ENCODE measurements around the gene HILPDA. TPM values are rescaled to one million over a fixed set of nuclear protein-coding genes. Genes with fewer than 3 reads are reported as not detected.
A peak's percentile ranks its signal among the peaks of the same experiment; 100 is the strongest.
"Not testable (repeated sequence)": the region's sequence is repeated elsewhere in the genome, so short reads cannot be mapped to it uniquely, and the experiment has no call there.

HILPDA gene
- total and polyA plus RNA-seq, 10 of the 15 experiments (the other 5 are each of a cell fraction or from before 2014, with no cell fraction given), result 12.0 to 232 (median 26.4) TPM

DNA sequence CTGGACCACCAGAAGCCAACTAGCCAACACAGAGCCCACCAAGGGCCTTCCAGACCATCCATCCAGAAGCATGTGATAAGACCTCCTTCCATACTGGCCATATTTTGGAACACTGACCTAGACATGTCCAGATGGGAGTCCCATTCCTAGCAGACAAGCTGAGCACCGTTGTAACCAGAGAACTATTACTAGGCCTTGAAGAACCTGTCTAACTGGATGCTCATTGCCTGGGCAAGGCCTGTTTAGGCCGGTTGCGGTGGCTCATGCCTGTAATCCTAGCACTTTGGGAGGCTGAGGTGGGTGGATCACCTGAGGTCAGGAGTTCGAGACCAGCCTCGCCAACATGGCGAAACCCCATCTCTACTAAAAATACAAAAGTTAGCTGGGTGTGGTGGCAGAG lies 1.7 kb downstream of the HILPDA start:
- ChIA-PET RAD21 (ENCODE audit: unreplicated experiment) (interaction anchor here (1.0 to 2.0 kb wide), 5 partner anchors 14 to 30 kb away, joined by 3 to 16 read pairs (median 3); no protein-coding TSS in a partner anchor), POLR2A (interaction anchor here (0.7 to 2.0 kb wide), 3 partner anchors 9 to 27 kb away, joined by 3 to 6 read pairs (median 4); no protein-coding TSS in a partner anchor), SMC1A (ENCODE audit: uncharacterized antibody, unreplicated experiment) (interaction anchor here (0.9 to 2.0 kb wide), 7 partner anchors 13 to 32 kb away, joined by 3 to 23 read pairs (median 6); no protein-coding TSS in a partner anchor), CTCF (interaction anchor here (0.7 to 11.3 kb wide), 5 partner anchors 9 to 30 kb away, joined by 3 to 227 read pairs (median 7); no protein-coding TSS in a partner anchor)
- BruUV-seq (replicated peaks); ATAC-seq; in situ Hi-C loops (cut with MboI); FAIRE-seq; H3K9me3 ChIP-seq (replicated peaks; ENCODE audit: control insufficient read depth, insufficient read depth, low read length); DNase-seq (ENCODE audit: low read depth, low spot score); H3K27me3 ChIP-seq (replicated peaks in 1 of 2; ENCODE audit: control insufficient read depth in 2 of 2, insufficient read depth in 2 of 2, low read length in 1 of 2); H3K27ac ChIP-seq (ENCODE audit: control insufficient read depth, insufficient read depth); H3K36me3 ChIP-seq (ENCODE audit: control insufficient read depth in 2 of 2, insufficient read depth in 2 of 2, low read length in 1 of 2); H4K20me1 ChIP-seq (ENCODE audit: control insufficient read depth, insufficient read depth); H2AFZ ChIP-seq (ENCODE audit: control insufficient read depth, low read depth, low read length): not testable (repeated sequence)
- 98% methylated on average over 6 of the region's 6 CpGs for WGBS (ENCODE audit: insufficient coverage, insufficient replicate concordance, low lambda C conversion rate, missing lambda C conversion rate)
- peak overlapping the region; percentile 80; the same call in 1 of the 2 replicates for H3K9ac ChIP-seq (ENCODE audit: control insufficient read depth, insufficient read depth, low read length)
- peak overlapping the region; percentile 64 for H3K4me2 ChIP-seq (ENCODE audit: control insufficient read depth, insufficient read depth)
- TF ChIP-seq, protein P1, sequence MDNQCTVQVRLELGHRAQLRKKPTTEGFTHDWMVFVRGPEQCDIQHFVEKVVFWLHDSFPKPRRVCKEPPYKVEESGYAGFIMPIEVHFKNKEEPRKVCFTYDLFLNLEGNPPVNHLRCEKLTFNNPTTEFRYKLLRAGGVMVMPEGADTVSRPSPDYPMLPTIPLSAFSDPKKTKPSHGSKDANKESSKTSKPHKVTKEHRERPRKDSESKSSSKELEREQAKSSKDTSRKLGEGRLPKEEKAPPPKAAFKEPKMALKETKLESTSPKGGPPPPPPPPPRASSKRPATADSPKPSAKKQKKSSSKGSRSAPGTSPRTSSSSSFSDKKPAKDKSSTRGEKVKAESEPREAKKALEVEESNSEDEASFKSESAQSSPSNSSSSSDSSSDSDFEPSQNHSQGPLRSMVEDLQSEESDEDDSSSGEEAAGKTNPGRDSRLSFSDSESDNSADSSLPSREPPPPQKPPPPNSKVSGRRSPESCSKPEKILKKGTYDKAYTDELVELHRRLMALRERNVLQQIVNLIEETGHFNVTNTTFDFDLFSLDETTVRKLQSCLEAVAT (IDR thresholded peaks at IDR 0.05), result peak; percentile 77; the same call in 1 of the 2 replicates
- peaks cover 51% of the 10 kb centered on the region for H3K79me2 ChIP-seq (ENCODE audit: control insufficient read depth, insufficient read depth, low read length)
- H3K4me3 ChIP-seq, result peak overlapping the region; percentile 78
- intact Hi-C loops (cut with micrococcal nuclease; ENCODE audit: unreplicated experiment), result loop anchor here (10.0 kb wide), 1 partner anchor 427 kb away; no protein-coding TSS in a partner anchor
- peaks cover 29% of the 10 kb centered on the region for H3K4me1 ChIP-seq (ENCODE audit: control insufficient read depth, insufficient read depth, low read length)

DNA sequence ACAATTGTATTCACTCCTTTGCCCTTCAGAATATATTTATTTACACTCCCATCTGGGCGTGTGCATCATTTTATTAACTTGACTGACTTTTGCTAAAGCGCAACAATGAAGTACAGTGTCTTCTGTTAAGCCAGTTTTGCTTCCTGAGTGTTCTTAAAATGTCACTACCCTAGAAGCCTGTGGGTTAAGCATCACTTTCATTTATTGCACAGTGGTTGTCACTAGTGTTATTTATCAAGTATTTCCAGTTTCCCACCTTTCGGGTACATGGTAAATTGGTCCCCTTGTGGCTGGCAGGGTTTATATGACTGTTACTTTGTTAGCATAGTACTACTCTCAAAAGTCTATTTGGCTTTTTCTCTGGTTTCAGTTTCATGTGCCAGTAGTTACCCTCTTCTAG lies 3.3 kb downstream of the HILPDA start:
- peaks cover 54% of the 10 kb centered on the region for H3K79me2 ChIP-seq (ENCODE audit: control insufficient read depth, insufficient read depth, low read length)
- H3K4me2 ChIP-seq (ENCODE audit: control insufficient read depth, insufficient read depth), result peak overlapping the region; percentile 64
- ATAC-seq (peak; percentile 51), DNase-seq (ENCODE audit: low read depth, low spot score) (peak; percentile 36), FAIRE-seq (no peak)
- H3K4me3 ChIP-seq, result peak overlapping the region; percentile 78
- H3K36me3 ChIP-seq (ENCODE audit: control insufficient read depth in 2 of 2, insufficient read depth in 2 of 2, low read length in 1 of 2), result peaks cover 0 to 4% of the 10 kb centered on the region in 2 experiments; a peak in 1 of 4 replicates
- no peak overlapping the region for H2AFZ ChIP-seq (ENCODE audit: control insufficient read depth, low read depth, low read length)
- BruUV-seq (replicated peaks), result no TSS peak
- ChIA-PET CTCF (interaction anchor here (0.7 to 4.2 kb wide), 15 partner anchors 10 to 404 kb away, joined by 3 to 463 read pairs (median 8); partner anchors contain the start of genes ATP6V1F, CALU and IMPDH1), POLR2A (interaction anchor here (1.0 to 1.4 kb wide), 4 partner anchors 15 to 34 kb away, joined by 3 to 5 read pairs (median 4); no protein-coding TSS in a partner anchor), SMC1A (ENCODE audit: uncharacterized antibody, unreplicated experiment) (interaction anchor here (0.6 to 4.2 kb wide), 14 partner anchors 10 to 424 kb away, joined by 3 to 296 read pairs (median 4); no protein-coding TSS in a partner anchor), RAD21 (ENCODE audit: unreplicated experiment) (interaction anchor here (1.0 to 3.2 kb wide), 7 partner anchors 10 to 425 kb away, joined by 3 to 216 read pairs (median 5); no protein-coding TSS in a partner anchor)
- peaks cover 29% of the 10 kb centered on the region for H3K4me1 ChIP-seq (ENCODE audit: control insufficient read depth, insufficient read depth, low read length)
- in situ Hi-C loops (cut with MboI) (no loop called here), intact Hi-C loops (cut with micrococcal nuclease; ENCODE audit: unreplicated experiment) (loop anchor here (1.0 to 10.0 kb wide), 3 partner anchors 32 to 426 kb away; no protein-coding TSS in a partner anchor)
- no peaks in the 10 kb centered on the region for H4K20me1 ChIP-seq (ENCODE audit: control insufficient read depth, insufficient read depth)
- no peaks in the 10 kb centered on the region for H3K27me3 ChIP-seq (replicated peaks in 1 of 2; ENCODE audit: control insufficient read depth in 2 of 2, insufficient read depth in 2 of 2, low read length in 1 of 2)
- no peaks in the 10 kb centered on the region for H3K9me3 ChIP-seq (replicated peaks; ENCODE audit: control insufficient read depth, insufficient read depth, low read length)
- peak overlapping the region; percentile 60 for H3K27ac ChIP-seq (ENCODE audit: control insufficient read depth, insufficient read depth)
- 31% methylated on average over 3 of the region's 3 CpGs for WGBS (ENCODE audit: insufficient coverage, insufficient replicate concordance, low lambda C conversion rate, missing lambda C conversion rate)
- H3K9ac ChIP-seq (ENCODE audit: control insufficient read depth, insufficient read depth, low read length), result no peak overlapping the region; the same call in 1 of the 2 replicates
- TF ChIP-seq NFYB (IDR thresholded peaks at IDR 0.05; ENCODE audit: insufficient read depth, low read depth, low read length) (no peak), TAF1 (IDR thresholded peaks at IDR 0.05; ENCODE audit: borderline replicate concordance, low read depth, low read length) (no peak), FOXM1 (IDR thresholded peaks at IDR 0.05; ENCODE audit: low read depth, low read length) (0 out of 2 replicates have a peak, but pooled peaks have one; percentile 38), ATF7 (IDR thresholded peaks at IDR 0.05; ENCODE audit: low read depth) (no peak; the same call in 1 of the 2 replicates), RELA (IDR thresholded peaks at IDR 0.05; ENCODE audit: borderline replicate concordance, partially characterized antibody) (no peak), EED (IDR thresholded peaks at IDR 0.05; ENCODE audit: low read depth) (no peak), TARDBP (IDR thresholded peaks at IDR 0.05; ENCODE audit: borderline replicate concordance) (no peak), SP1 (IDR thresholded peaks at IDR 0.05; ENCODE audit: low read depth, low read length) (no peak)
- TF ChIP-seq, protein P2, sequence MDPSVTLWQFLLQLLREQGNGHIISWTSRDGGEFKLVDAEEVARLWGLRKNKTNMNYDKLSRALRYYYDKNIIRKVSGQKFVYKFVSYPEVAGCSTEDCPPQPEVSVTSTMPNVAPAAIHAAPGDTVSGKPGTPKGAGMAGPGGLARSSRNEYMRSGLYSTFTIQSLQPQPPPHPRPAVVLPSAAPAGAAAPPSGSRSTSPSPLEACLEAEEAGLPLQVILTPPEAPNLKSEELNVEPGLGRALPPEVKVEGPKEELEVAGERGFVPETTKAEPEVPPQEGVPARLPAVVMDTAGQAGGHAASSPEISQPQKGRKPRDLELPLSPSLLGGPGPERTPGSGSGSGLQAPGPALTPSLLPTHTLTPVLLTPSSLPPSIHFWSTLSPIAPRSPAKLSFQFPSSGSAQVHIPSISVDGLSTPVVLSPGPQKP (IDR thresholded peaks at IDR 0.05; ENCODE audit: low read depth, low read length), result no peak
- TF ChIP-seq, protein P3, sequence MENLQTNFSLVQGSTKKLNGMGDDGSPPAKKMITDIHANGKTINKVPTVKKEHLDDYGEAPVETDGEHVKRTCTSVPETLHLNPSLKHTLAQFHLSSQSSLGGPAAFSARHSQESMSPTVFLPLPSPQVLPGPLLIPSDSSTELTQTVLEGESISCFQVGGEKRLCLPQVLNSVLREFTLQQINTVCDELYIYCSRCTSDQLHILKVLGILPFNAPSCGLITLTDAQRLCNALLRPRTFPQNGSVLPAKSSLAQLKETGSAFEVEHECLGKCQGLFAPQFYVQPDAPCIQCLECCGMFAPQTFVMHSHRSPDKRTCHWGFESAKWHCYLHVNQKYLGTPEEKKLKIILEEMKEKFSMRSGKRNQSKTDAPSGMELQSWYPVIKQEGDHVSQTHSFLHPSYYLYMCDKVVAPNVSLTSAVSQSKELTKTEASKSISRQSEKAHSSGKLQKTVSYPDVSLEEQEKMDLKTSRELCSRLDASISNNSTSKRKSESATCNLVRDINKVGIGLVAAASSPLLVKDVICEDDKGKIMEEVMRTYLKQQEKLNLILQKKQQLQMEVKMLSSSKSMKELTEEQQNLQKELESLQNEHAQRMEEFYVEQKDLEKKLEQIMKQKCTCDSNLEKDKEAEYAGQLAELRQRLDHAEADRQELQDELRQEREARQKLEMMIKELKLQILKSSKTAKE (IDR thresholded peaks at IDR 0.05; ENCODE audit: low read depth, poor library complexity, severe bottlenecking), result peak; percentile 63

Measured in GM12878 (cell line).